HFFc6 (cell line): ENCODE results near the gene SNX5. TPM values are rescaled to one million over a fixed set of nuclear protein-coding genes. Genes with fewer than 3 reads are reported as not detected.

ENCODE experiments used
- DNase-seq: peaks from one replicate; pipeline ENCODE4 v3.0.0-alpha.2; 2018
- H3K27ac Mint-ChIP-seq: 2 replicates; pipeline ENCODE4 v1.8.0; 2020; ENCODE audit warnings: mild to moderate bottlenecking, mixed read lengths
- H3K27me3 Mint-ChIP-seq: 2 replicates; pipeline ENCODE4 v1.8.0; 2021; ENCODE audit warnings: mild to moderate bottlenecking, moderate library complexity, mixed read lengths; ENCODE audit not compliant: insufficient read depth
- H3K36me3 Mint-ChIP-seq: 2 replicates; pipeline ENCODE4 v1.8.0; 2021; ENCODE audit warnings: low read depth, mixed read lengths
- H3K4me1 Mint-ChIP-seq: 2 replicates; pipeline ENCODE4 v1.8.0; 2020; ENCODE audit warnings: low read depth, mixed read lengths
- H3K4me3 Mint-ChIP-seq: 2 replicates; pipeline ENCODE4 v1.8.0; 2020; ENCODE audit warnings: mild to moderate bottlenecking, moderate library complexity, mixed read lengths
- H3K9me3 Mint-ChIP-seq: 2 replicates; pipeline ENCODE4 v1.8.0; 2020; ENCODE audit warnings: mild to moderate bottlenecking, mixed read lengths
- total RNA-seq, 6 experiments: library from RNA; stranded (reverse); fragmentation: NEBNext Ultra II Directional; extraction: Animal tissue kit (Norgen Biotek cat#: 25700); gene quantifications; 2 replicates in 1 of 6; 3 replicates in 5 of 6; pipeline ENCODE4 v1.2.3, GENCODE V29; 2021
- TF ChIP-seq, protein P1 (sequence below): fragments of 200-600 bp; sonication (generic); IDR thresholded peaks from 2 replicates; pipeline ENCODE4 v1.5.0; 2021; ENCODE audit warnings: antibody characterized with exemption, mild to moderate bottlenecking

Gene SNX5
- total RNA-seq, 6 experiments from 2014 or later: 69.6 to 97.5 (median 81.8) TPM

DNA sequence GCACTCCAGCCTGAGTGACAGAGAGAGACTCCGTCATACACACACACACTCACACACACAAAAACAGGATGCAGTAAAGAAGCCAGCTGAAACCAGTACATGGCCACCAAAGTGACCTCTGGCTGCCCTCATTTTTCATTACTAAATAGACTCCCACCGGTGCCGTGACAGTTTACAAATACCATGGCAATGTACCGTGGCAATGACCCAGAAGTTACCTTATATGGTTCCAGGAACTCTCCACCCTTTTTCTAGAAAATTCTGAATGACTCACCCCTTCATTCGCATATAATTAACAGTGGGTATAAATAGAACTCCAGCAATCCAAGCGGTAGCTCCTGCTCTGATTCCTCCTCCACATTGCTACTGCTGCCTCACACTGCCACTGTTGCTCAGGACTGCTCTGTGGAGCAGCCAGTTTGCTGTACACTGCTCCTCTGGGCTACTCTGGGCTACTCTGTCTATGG is 57.7 kb downstream of the SNX5 start:
- H3K27me3 Mint-ChIP-seq: no peaks in the 10 kb centered on the region; the same call in none of the 2 replicates
- H3K27ac Mint-ChIP-seq: peak overlapping the region; percentile 74; the same call in 1 of the 2 replicates
- TF ChIP-seq, protein P1, sequence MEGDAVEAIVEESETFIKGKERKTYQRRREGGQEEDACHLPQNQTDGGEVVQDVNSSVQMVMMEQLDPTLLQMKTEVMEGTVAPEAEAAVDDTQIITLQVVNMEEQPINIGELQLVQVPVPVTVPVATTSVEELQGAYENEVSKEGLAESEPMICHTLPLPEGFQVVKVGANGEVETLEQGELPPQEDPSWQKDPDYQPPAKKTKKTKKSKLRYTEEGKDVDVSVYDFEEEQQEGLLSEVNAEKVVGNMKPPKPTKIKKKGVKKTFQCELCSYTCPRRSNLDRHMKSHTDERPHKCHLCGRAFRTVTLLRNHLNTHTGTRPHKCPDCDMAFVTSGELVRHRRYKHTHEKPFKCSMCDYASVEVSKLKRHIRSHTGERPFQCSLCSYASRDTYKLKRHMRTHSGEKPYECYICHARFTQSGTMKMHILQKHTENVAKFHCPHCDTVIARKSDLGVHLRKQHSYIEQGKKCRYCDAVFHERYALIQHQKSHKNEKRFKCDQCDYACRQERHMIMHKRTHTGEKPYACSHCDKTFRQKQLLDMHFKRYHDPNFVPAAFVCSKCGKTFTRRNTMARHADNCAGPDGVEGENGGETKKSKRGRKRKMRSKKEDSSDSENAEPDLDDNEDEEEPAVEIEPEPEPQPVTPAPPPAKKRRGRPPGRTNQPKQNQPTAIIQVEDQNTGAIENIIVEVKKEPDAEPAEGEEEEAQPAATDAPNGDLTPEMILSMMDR: no peak
- H3K4me1 Mint-ChIP-seq: peaks cover 43% of the 10 kb centered on the region
- H3K36me3 Mint-ChIP-seq: 0 out of 2 replicates have a peak, but pooled peaks cover 4% of the 10 kb centered on the region
- H3K4me3 Mint-ChIP-seq: peak overlapping the region; percentile 5; the same call in 1 of the 2 replicates
- DNase-seq: peak; percentile 90
- no peaks in the 10 kb centered on the region for H3K9me3 Mint-ChIP-seq

DNA sequence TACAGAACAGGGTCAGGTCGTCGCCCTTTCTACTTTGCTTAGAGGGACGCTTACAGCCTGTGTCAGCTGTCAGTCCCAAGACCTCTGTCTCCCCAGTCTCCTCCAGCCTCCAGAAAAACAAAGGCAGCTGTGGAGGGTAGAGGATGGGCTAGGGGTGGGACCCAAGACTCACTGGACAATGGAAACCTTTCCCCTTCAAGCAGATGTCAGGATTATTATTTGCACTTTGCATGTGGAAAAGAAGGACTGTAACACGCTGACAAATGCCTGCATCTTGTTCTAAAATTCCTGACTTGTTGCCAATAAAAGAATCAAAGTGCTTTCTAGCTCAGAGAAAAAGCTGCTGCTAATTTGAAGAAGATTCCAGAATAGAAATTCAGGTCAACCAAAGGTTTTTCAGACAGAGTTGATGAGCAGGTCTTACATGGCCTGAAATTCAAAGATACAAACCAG is 58.7 kb downstream of the SNX5 start:
- peaks cover 43% of the 10 kb centered on the region for H3K4me1 Mint-ChIP-seq
- peak; percentile 31 for DNase-seq
- no peak overlapping the region for H3K4me3 Mint-ChIP-seq
- 0 out of 2 replicates have a peak, but pooled peaks cover 4% of the 10 kb centered on the region for H3K36me3 Mint-ChIP-seq
- H3K9me3 Mint-ChIP-seq: no peaks in the 10 kb centered on the region
- TF ChIP-seq, protein P1: no peak
- H3K27ac Mint-ChIP-seq: peak overlapping the region; percentile 74; the same call in 1 of the 2 replicates
- H3K27me3 Mint-ChIP-seq: no peaks in the 10 kb centered on the region; the same call in none of the 2 replicates

DNA sequence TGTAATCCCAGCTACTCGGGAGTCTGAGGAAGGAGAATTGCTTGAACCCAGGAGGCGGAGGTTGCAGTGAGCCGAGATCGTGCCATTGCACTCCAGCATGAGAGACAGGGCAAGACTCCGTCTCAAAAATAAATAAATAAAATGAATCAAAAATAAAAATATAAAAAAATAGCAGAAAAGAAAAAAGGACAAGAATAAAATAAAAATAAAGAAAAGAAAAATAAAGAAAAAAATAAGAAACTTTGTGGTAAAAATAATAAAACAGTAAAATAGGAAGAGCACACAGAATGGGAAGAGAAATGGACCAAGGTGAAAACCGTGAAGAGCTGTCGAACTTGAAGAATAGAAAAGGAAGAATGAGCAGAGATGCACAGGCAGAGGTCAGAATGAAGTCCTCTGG is 63.0 kb downstream of the SNX5 start:
- no peaks in the 10 kb centered on the region for H3K9me3 Mint-ChIP-seq
- no peak overlapping the region for H3K4me3 Mint-ChIP-seq
- peaks cover 5% of the 10 kb centered on the region for H3K27me3 Mint-ChIP-seq
- TF ChIP-seq, protein P1: no peak
- no peak overlapping the region for H3K27ac Mint-ChIP-seq
- no peak for DNase-seq
- H3K4me1 Mint-ChIP-seq: peaks cover 15% of the 10 kb centered on the region
- no peaks in the 10 kb centered on the region for H3K36me3 Mint-ChIP-seq

DNA sequence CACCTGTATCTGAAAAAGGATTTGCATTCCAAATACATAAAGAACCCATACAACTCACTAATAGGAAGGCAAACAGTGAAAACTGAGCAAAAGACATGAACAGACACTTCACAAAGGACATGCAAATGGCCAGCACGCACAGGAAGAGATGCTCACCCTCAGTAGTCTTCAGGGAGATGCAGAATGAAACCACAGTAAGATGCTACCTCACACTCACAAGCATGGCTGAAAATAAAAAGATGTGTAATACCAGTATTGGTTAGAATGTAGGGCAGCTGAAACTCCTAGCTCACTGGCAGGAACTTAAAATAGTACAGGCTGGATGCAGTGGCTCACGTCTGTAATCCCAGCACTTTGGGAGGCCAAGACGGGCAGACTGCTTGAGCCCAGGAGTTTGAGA is 64.6 kb downstream of the SNX5 start:
- TF ChIP-seq, protein P1: no peak
- no peak overlapping the region for H3K27ac Mint-ChIP-seq
- no peaks in the 10 kb centered on the region for H3K9me3 Mint-ChIP-seq
- no peak for DNase-seq
- no peaks in the 10 kb centered on the region; the same call in 1 of the 2 replicates for H3K4me1 Mint-ChIP-seq
- H3K4me3 Mint-ChIP-seq: no peak overlapping the region
- H3K27me3 Mint-ChIP-seq: peaks cover 10% of the 10 kb centered on the region
- no peaks in the 10 kb centered on the region for H3K36me3 Mint-ChIP-seq

DNA sequence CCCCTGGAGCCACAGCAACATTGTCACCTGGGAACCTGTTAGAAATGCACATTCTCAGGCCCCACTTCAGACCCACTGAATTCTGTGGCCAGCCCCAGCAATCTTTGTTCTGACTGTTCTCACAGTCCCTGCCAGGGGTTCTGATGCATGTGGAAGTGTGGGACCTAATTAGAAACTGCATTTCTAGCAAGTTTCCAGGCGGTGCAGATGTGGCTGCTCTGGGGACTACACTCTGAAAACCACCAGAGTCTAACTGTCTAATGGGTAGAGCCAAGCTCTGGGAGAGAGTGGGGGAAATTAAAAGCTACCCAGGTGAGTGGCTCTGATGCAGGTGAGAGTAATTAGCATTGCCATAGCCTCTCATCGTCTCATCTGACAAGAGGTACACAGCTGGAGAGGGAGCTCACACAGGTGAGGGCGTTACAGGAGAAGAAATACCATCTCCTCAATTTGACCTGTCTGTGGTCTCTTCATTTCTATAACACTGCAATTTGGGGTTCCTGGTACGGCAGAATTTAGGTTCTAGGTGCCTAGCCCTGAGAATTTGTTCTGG is 66.0 kb downstream of the SNX5 start:
- Mint-ChIP-seq H3K9me3 (no peaks in the 10 kb centered on the region), H3K4me3 (no peak overlapping the region), H3K27ac (no peak overlapping the region), H3K4me1 (peaks cover 2% of the 10 kb centered on the region), H3K27me3 (peaks cover 10% of the 10 kb centered on the region), H3K36me3 (no peaks in the 10 kb centered on the region)
- DNase-seq: no peak
- TF ChIP-seq, protein P1: no peak
